Measurements from ENCODE around the gene PRDM9.
"Not testable (repeated sequence)": the region's sequence is repeated elsewhere in the genome, so short reads cannot be mapped to it uniquely, and the experiment has no call there.

Gene PRDM9

DNA sequence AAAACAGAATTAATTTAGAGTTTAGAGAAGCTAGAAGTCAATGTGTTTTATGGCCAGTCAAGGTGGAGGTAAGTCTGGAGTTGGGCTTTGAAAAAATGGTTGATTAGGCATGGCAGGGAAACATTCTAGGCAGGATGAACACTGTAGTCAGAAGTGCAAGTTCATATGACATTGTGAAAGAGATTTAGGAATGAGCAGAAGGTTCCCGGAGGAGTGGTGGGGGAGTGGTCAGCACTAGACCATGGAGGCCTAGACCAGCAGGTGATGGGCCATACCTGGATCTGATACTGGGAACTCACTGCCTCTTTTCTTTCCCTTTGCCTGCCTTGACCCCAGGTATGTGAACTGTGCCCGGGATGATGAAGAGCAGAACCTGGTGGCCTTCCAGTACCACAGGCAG is 16.6 kb downstream of the PRDM9 start:
- Histone ChIP-seq H3K9me3 (ENCODE audit: control insufficient read depth, low read length) (no peaks in the 10 kb centered on the region), H3K9ac (no peak overlapping the region), H3K4me3 (ENCODE audit: low read depth, low read length) (no peak overlapping the region), H3K4me2 (ENCODE audit: low read length) (no peak overlapping the region), H3K4me1 (no peaks in the 10 kb centered on the region), H3K36me3 (ENCODE audit: control insufficient read depth, insufficient read depth, low read length) (no peaks in the 10 kb centered on the region), H3K27ac (no peak overlapping the region), H3K79me2 (no peaks in the 10 kb centered on the region), H2AFZ (no peak overlapping the region), H3K27me3 (ENCODE audit: control insufficient read depth, insufficient read depth, low read length) (no peaks in the 10 kb centered on the region)
- TF ChIP-seq, protein P1, sequence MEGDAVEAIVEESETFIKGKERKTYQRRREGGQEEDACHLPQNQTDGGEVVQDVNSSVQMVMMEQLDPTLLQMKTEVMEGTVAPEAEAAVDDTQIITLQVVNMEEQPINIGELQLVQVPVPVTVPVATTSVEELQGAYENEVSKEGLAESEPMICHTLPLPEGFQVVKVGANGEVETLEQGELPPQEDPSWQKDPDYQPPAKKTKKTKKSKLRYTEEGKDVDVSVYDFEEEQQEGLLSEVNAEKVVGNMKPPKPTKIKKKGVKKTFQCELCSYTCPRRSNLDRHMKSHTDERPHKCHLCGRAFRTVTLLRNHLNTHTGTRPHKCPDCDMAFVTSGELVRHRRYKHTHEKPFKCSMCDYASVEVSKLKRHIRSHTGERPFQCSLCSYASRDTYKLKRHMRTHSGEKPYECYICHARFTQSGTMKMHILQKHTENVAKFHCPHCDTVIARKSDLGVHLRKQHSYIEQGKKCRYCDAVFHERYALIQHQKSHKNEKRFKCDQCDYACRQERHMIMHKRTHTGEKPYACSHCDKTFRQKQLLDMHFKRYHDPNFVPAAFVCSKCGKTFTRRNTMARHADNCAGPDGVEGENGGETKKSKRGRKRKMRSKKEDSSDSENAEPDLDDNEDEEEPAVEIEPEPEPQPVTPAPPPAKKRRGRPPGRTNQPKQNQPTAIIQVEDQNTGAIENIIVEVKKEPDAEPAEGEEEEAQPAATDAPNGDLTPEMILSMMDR (IDR thresholded peaks at IDR 0.05): no peak

DNA sequence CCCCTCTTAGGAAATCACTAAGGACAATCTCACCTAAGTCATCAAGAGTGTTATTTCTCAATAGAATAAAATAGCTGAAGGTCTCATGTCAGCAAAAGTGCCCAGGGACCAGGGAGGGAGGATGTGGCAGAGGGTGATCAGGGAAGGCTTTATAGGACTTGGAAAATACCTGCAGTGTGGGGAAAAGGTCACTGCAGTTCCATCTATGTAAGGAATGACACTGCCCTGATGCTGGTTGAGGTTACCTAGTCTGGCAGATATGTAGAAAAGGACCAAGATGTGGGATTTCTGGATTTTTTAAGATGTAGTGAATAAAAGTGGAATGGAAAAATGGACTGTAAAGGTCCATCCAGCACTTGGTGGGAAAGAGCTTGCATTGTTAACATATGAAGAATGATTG is 18.3 kb downstream of the PRDM9 start:
- H3K79me2 ChIP-seq: no peaks in the 10 kb centered on the region
- H3K27me3 ChIP-seq (ENCODE audit: control insufficient read depth, insufficient read depth, low read length): no peaks in the 10 kb centered on the region
- no peaks in the 10 kb centered on the region for H3K36me3 ChIP-seq (ENCODE audit: control insufficient read depth, insufficient read depth, low read length)
- TF ChIP-seq, protein P1 (IDR thresholded peaks at IDR 0.05): no peak
- H3K4me3 ChIP-seq (ENCODE audit: low read depth, low read length): no peak overlapping the region
- no peak overlapping the region for H3K9ac ChIP-seq
- H3K27ac ChIP-seq: no peak overlapping the region
- H2AFZ ChIP-seq: no peak overlapping the region
- H3K9me3 ChIP-seq (ENCODE audit: control insufficient read depth, low read length): no peaks in the 10 kb centered on the region
- no peaks in the 10 kb centered on the region for H3K4me1 ChIP-seq
- H3K4me2 ChIP-seq (ENCODE audit: low read length): no peak overlapping the region

DNA sequence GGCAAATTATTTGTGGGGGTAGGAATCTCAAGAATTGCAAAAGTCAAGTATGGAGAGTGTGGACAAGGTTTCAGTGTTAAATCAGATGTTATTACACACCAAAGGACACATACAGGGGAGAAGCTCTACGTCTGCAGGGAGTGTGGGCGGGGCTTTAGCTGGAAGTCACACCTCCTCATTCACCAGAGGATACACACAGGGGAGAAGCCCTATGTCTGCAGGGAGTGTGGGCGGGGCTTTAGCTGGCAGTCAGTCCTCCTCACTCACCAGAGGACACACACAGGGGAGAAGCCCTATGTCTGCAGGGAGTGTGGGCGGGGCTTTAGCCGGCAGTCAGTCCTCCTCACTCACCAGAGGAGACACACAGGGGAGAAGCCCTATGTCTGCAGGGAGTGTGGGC is 19.2 kb downstream of the PRDM9 start:
- not testable (repeated sequence) for H2AFZ ChIP-seq; H3K27ac ChIP-seq; H3K4me2 ChIP-seq (ENCODE audit: low read length); H3K36me3 ChIP-seq (ENCODE audit: control insufficient read depth, insufficient read depth, low read length); H3K9me3 ChIP-seq (ENCODE audit: control insufficient read depth, low read length); H3K27me3 ChIP-seq (ENCODE audit: control insufficient read depth, insufficient read depth, low read length); H3K4me3 ChIP-seq (ENCODE audit: low read depth, low read length); H3K79me2 ChIP-seq; H3K9ac ChIP-seq; H3K4me1 ChIP-seq

DNA sequence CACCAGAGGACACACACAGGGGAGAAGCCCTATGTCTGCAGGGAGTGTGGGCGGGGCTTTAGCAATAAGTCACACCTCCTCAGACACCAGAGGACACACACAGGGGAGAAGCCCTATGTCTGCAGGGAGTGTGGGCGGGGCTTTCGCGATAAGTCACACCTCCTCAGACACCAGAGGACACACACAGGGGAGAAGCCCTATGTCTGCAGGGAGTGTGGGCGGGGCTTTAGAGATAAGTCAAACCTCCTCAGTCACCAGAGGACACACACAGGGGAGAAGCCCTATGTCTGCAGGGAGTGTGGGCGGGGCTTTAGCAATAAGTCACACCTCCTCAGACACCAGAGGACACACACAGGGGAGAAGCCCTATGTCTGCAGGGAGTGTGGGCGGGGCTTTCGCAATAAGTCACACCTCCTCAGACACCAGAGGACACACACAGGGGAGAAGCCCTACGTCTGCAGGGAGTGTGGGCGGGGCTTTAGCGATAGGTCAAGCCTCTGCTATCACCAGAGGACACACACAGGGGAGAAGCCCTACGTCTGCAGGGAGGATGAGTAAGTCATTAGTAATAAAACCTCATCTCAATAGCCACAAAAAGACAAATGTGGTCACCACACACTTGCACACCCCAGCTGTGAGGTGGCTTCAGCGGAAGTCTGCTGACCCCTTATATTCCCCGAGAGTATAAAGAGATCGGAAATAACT is 20.0 kb downstream of the PRDM9 start:
- not testable (repeated sequence) for H3K27ac ChIP-seq; H3K36me3 ChIP-seq (ENCODE audit: control insufficient read depth, insufficient read depth, low read length); H3K4me2 ChIP-seq (ENCODE audit: low read length); H3K9me3 ChIP-seq (ENCODE audit: control insufficient read depth, low read length); H3K4me1 ChIP-seq; H3K79me2 ChIP-seq; H3K27me3 ChIP-seq (ENCODE audit: control insufficient read depth, insufficient read depth, low read length); H2AFZ ChIP-seq; H3K9ac ChIP-seq; H3K4me3 ChIP-seq (ENCODE audit: low read depth, low read length)

DNA sequence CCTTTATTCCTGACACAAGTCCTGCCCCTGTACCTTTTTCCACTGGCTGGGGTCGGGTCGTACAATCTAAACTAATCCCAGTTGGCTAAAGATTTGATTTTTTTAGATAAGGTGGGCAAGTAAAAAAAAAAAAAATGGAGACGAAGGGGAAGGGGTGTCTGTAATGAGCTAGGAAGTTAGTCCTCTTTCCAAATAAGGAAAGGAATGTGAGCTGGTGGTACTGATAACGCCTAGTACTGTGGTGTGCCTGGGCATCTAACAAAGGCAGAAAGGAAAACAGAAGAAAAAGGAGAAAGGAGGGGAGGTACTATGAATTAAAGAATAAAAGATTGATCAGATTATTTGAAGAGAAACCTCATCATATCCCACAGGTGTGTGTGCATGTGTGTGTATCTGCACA is 21.3 kb downstream of the PRDM9 start:
- H2AFZ ChIP-seq: no peak overlapping the region
- H3K9ac ChIP-seq: no peak overlapping the region
- H3K27ac ChIP-seq: no peak overlapping the region
- H3K4me2 ChIP-seq (ENCODE audit: low read length): no peak overlapping the region
- no peaks in the 10 kb centered on the region for H3K36me3 ChIP-seq (ENCODE audit: control insufficient read depth, insufficient read depth, low read length)
- TF ChIP-seq, protein P1 (IDR thresholded peaks at IDR 0.05): no peak
- H3K79me2 ChIP-seq: no peaks in the 10 kb centered on the region
- no peak overlapping the region for H3K4me3 ChIP-seq (ENCODE audit: low read depth, low read length)
- no peaks in the 10 kb centered on the region for H3K27me3 ChIP-seq (ENCODE audit: control insufficient read depth, insufficient read depth, low read length)
- H3K9me3 ChIP-seq (ENCODE audit: control insufficient read depth, low read length): no peaks in the 10 kb centered on the region
- H3K4me1 ChIP-seq: no peaks in the 10 kb centered on the region

GRCh38 chr5:23530571-23530970 is 23.2 kb downstream of the PRDM9 start:
- H3K9ac ChIP-seq: no peak overlapping the region
- no peak overlapping the region for H2AFZ ChIP-seq
- no peaks in the 10 kb centered on the region for H3K9me3 ChIP-seq (ENCODE audit: control insufficient read depth, low read length)
- H3K27ac ChIP-seq: no peak overlapping the region
- no peaks in the 10 kb centered on the region for H3K4me1 ChIP-seq
- no peak overlapping the region for H3K4me2 ChIP-seq (ENCODE audit: low read length)
- no peaks in the 10 kb centered on the region for H3K79me2 ChIP-seq
- TF ChIP-seq, protein P1 (IDR thresholded peaks at IDR 0.05): no peak
- H3K36me3 ChIP-seq (ENCODE audit: control insufficient read depth, insufficient read depth, low read length): no peaks in the 10 kb centered on the region
- H3K4me3 ChIP-seq (ENCODE audit: low read depth, low read length): no peak overlapping the region
- no peaks in the 10 kb centered on the region for H3K27me3 ChIP-seq (ENCODE audit: control insufficient read depth, insufficient read depth, low read length)
